EH (cell line): ENCODE measurements around the gene SLC37A2.

Experiments used
- DNase-seq: peaks from one replicate; pipeline ENCODE4 v3.0.0-alpha.2; 2015; ENCODE audit warnings: low read depth

The SLC37A2 gene

DNA sequence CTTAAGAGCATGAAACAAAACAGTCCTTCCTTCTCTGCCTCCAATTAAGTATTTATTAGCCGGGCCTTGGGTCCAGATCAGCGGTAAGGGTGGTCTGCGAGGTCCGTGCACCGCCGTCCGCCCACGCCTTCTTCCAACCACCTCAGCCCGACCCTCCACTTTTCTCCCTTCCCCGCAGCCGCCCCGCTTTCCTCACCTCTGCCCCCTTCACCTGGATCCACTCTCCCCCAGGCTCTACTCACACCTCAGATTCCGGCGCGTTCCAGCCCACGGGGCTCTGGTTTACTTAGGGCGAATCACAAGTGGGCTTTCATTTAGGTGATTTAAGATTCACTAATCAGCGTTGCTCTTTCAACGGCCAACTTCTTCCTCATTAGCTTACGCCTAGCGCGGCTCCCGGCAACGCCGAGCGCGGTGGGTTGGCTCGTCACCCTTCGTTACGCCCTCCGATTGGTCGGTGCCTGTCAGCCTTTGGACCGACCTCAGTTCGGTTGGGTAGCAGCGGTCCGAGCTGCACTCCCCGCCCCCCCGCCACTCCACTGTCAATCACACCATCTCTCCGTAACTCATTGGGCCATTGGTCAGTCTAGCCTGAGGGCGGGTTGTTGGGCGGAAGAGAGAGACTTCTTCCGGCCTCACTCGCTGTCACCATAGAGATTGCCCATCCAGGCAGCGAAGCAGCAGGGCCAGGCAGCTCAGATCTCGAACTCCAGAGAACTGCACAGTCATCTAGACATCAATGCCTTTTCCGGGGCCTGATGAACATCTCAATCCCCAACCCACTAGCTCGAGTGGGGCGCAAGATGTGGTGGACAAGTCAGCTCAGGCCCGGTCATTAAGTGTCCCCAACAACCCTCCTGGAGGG is 48.5 kb downstream of the SLC37A2 start, which contains the start of gene TMEM218:
TSS of gene TMEM218 (minus strand) at position 284 of the 865 bp plus-strand sequence. CDS start 9,385 bp downstream, outside the sequence.
- DNase-seq, result peak; percentile 99

DNA sequence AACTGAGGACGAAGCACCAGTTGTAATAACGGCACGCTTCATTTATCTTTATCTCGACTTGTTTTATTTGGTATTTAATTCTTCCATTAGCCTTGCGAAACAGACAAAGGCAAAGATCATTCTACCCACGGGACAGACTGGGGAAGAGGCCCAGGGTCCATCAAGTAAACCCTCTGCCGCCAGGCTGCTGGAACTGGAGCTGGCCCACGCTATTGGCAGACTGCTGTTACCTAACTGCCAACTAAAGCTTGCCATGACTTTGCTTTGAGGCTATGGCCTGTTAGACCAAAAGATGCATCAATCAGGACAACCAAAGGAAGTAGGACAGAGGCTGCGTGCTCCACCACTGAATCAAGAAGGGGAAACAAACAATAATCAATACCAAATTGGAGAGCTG is 49.1 kb downstream of the SLC37A2 start:
- DNase-seq, result no peak

DNA sequence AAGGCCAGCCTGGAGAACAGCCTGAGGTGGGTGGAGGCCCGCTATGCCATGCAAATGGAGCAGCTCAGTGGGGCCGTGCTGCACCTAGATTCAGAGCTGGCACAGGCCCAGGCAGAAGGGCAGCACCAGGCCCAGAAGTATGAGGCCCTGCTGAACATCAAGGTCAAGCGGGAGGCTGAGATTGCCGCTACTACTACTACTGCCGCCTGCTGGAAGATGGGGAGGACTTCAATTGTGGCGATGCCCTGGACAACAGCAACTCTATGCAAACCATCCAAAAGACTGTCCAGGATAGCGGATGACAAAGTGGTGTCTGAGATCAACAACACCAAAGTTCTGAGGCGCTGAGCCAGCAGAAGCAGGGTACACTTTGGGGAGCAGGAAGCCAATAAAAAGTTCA is 51.4 kb downstream of the SLC37A2 start:
- peak; percentile 18 for DNase-seq

DNA sequence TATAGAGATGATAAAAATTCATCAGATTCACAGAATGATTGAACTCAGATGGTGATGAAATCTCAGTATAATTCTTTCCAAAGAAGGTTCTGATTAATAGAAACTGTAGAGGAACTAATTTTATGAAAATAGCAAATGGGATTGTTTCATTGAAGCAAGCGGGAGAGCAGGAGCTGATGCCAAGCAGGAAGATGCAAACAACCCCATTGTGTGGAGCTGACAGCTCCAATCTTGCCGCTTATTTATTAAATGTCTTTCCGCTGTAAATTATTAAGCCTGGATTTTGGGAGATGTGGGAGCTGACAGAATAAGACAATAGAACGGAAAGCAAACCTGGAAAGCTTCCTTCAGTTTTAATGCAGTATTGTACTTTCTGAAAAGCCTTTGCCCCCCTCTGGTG is 54.3 kb downstream of the SLC37A2 start:
- no peak for DNase-seq

DNA sequence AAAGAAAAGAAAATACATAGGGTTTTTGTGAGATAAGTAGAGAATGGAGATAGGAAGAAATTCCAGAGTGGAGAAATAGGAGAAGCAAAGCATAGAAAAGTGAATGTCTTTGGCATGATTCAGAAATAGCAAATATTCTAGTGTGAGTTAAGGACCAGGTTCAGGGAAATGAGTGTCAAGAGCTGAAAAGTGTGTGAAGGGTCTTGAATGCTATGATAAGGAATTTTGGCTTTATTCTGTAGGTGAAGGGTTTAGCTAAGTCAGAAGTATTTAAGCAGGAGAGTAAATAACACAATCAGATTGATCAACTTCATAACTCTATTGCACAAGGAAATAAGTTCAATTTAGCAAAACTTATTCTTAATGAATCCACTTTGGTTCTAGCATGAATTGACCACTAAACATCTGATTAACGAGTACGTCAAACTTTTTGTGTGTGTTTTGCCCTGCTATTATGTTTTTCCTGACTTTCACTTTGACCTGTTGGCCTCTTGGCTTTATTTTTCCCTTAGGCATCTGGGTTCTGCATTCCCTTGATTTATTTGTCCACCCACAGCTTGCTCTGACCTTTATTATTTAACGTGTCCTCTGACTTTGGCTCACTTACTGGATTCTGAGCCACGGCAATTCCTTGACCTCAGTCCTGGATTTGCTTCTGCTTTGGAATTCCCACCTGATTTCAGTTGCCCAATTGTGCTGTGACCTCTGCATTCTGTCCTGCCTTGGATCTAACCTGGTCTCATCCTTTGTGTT is 60.3 kb downstream of the SLC37A2 start:
- no peak for DNase-seq

DNA sequence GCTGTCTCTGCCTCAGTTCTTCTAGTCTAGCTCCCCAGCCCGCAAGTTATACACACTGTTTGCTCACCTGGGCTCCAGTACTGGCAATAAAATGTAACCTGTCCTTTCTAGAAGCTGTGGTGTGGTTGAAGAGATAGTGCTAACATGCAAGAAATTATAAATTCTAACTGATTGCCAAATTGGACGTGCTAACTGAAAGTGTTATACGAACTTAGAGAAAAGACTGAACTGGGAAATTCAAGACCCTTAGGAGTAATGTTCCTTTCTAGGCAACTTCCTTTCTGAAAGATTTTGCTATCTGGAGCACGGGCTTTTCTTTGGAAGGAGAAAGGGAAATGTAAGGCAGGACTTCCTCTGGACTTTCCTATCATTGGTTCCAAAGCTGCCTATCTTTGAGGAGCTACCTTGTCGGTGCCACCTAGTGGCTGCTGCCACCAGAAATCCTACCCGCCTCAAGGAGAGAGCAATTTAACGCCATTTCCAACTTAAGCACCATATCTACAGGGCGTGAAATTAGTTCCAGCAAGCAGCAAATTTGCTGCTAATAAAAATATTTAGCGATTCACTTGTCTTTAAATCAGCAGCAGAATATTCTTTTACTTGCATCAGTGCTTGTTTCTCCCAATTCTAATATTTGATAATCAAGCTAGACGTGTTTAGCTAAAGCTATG is 61.0 kb downstream of the SLC37A2 start:
- DNase-seq, result peak; percentile 37

DNA sequence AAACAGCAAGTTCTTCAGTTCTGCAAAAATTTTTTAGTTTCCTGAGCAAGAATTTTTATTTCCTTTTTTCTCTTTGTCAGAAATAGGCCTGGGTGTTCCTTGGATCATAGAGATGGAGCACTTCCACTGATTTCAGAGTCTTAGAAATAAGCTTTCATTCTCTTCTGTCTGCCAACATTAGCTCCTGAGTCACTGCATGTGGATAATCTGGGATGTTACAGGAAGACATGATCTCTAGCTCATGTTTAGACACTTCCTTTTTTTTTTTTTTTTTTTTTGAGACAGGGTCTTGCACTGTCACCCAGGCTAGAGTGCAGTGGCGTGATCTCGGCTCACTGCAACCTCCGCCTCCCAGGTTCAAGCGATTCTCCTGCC is 61.5 kb downstream of the SLC37A2 start:
- no peak for DNase-seq

DNA sequence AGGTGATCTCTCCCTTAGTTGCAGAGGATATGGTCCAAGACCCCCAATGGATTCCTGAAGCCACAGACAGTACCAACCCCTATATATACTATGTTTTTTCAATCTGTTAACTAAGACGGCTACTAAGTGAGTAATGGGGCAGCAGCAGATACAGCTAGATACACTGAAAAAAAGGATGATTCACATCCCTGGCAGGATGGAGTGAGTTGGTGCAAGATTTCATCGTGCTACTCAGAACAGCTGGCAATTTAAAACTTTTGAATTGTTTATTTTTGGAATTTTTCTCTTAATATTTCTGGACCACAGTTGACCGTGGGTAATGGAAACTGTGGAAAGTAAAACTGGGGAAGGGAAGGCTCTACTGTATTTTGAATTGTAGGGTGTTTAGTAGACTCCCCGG is 65.3 kb downstream of the SLC37A2 start:
- peak; percentile 72 for DNase-seq

DNA sequence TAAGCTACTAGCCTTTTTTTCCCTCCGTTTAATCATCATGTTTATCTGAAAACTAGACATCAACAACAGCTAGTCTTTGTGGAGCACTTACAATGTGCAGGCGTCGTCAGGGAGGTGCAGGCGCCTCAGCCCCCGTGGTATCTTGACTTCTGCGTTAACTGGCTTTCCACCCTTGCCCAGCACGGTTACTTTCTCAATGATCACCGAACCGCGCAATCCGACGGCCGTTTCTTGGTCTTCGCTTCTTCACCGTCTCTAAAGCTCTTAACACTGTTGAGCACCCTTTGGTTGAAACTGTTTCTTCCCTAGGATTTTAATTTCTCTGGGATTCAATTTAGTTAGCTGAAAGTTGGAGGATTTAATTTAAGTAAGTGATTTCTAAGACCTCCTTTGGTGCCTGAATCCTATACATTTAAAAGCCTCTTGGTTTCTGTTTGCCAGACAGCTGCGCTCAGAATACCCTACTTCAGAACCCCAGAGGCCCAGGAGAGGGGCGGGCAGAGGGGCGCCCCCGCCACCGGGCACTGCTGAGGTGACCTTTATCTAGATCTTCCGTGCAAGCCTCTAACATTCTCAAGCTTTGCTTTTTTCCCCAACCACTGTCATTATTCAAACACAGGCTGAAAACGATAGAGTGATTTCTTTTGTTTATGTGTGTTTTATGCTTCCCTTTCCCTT is 66.3 kb downstream of the SLC37A2 start:
- no peak for DNase-seq

DNA sequence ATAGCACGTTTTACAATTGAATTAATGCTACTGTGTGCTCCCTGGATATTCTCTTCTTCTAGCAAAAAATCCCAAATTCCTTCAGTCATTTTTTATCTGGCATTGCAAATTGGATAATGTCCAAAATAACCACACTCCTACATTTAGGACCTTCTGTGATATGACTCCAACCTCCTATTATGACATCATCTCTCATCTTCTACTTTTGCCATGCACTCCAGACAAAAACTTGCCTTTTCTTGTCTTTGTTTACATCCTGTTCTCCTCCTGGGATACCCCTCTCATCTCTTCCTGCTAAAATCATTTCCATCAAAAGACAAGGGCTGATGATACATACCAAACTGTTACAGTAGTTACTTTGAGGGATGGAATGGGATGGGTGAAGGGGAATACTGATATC is 69.0 kb downstream of the SLC37A2 start:
- DNase-seq, result peak; percentile 16

DNA sequence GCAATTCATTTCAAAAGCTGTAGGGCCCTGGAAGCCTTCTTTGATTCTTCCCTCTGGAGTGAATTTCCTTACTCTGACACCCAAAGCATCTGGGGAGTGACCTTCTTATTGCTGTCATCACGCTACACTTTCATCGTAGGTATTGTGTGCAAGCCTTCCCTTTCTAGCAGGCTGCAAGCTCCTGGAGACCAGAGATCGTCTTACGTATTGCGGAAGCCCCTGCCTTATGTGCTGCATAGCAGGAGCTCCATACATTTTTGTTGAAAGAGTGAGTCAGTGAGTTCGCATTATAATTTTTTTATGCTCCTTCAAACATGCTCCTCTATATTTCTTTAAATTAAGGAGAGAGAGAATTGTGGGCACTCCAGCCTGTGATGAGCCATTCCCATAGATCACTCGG is 69.5 kb downstream of the SLC37A2 start:
- no peak for DNase-seq

DNA sequence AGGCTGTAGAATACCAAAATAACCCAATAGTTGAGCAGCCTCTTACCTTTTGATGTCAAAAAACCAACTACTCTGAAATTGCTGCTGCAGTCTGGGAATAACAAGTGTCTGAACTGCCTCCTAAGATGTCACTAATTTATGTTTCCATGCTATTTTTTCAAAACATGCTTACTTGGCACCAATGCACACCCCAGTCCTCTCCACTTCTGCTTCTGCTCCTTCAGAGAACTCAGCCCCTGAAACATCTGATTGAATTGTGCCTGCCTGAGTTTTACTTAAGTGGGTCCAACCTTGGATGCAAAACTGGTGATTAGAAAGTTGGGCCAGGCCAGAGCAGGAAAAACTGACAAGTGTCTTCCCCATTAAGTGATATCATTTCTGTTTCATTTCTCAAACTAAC is 72.9 kb downstream of the SLC37A2 start:
- no peak for DNase-seq

DNA sequence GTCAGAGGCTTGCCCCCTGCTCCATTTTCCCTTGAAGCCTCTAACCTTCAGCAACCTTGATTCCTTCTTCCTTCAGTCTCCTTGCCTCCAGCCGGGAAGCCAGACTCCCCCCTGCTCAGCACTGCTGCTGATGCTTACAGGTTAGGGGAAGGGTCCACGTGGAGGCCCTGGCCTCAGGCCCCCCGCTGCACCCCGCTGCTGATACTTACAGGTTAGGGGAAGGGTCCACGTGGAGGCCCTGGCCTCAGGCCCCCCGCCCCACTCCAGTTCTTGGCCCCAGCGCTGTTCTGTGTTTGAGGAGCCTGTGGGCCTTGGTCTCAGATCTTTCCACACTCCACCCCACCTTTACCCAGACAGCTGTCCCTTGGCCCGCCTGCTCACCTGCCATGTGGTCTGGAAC is 75.9 kb downstream of the SLC37A2 start:
- DNase-seq, result no peak

DNA sequence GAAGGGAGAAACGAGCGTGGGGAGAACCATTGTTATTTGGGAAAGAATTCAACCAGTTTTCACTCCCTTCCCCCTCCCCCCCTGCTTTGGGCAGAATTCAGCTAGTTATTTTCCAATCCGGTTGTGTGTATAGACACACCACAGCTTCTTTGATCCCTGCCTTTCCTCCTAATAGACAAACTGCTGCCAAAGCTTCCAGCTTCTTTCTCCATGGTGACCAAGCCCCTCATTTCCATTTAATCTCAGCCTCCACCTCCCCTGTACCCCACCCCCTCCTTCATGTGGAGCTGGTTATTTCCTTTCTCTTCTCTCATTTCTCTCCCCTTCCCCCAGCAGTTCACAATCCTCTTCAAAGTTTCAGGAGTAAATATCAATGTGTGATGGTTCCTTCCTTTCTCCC is 76.7 kb downstream of the SLC37A2 start:
- no peak for DNase-seq
